Retinal pigment epithelial cell (primary cell): ENCODE measurements around the gene HEXIM2.

Experiments used
- DNase-seq: peaks from one replicate; pipeline ENCODE4 v3.0.0-alpha.2; 2010; ENCODE audit warnings: low read depth
- H3K4me3 ChIP-seq: 2 replicates; pipeline ENCODE4 v1.5.1; 2011; ENCODE audit warnings: mild to moderate bottlenecking, low read length, control low read depth, moderate library complexity
- CTCF ChIP-seq: conservative IDR thresholded peaks from 2 replicates; pipeline ENCODE4 v1.5.1; 2011; ENCODE audit warnings: low read depth, low read length, control low read depth, inconsistent platforms

The HEXIM2 gene

GRCh38 chr17:45161288-45162024 lies at the start of gene HEXIM2:
Gene HEXIM2, plus strand, starts transcription at chr17:45161875. Its CDS starts 919 bp downstream, at chr17:45162794.
- peak; percentile 100 for DNase-seq
- H3K4me3 ChIP-seq: peak within 1 kb of the TSS; percentile 96
- TF ChIP-seq CTCF: no peak

- no peak for TF ChIP-seq CTCF
- H3K4me3 ChIP-seq: no peak overlapping the region
- no peak for DNase-seq
Measured at GRCh38 chr17:45112559-45113423, 48.9 kb upstream of the HEXIM2 start.

GRCh38 chr17:45113424-45113754 lies 48.3 kb upstream of the HEXIM2 start:
- H3K4me3 ChIP-seq: no peak overlapping the region
- TF ChIP-seq CTCF: no peak
- DNase-seq: no peak

- TF ChIP-seq CTCF: no peak
- no peak for DNase-seq
- no peak overlapping the region for H3K4me3 ChIP-seq
Measured at GRCh38 chr17:45114117-45114932, 47.4 kb upstream of the HEXIM2 start.

GRCh38 chr17:45115015-45115625 lies 46.6 kb upstream of the HEXIM2 start:
- TF ChIP-seq CTCF: no peak
- H3K4me3 ChIP-seq: no peak overlapping the region
- DNase-seq: no peak

- no peak overlapping the region for H3K4me3 ChIP-seq
- no peak for DNase-seq
- TF ChIP-seq CTCF: no peak
Measured at GRCh38 chr17:45115871-45116270, 45.8 kb upstream of the HEXIM2 start.
